Activated CD8-positive, alpha-beta memory T cell treated with anti-CD3 and anti-CD28 coated beads for 4 hours (primary cell): ENCODE results near the gene F10.
"Not testable (repeated sequence)": the region's sequence is repeated elsewhere in the genome, so short reads cannot be mapped to it uniquely, and the experiment has no call there.

Experiments used
- DNase-seq, 2 donors: peaks; one replicate each; pipeline ENCODE4 v3.0.0-alpha.2; 2020; ENCODE audit warnings: low read depth in 2 of 2

F10 gene

DNA sequence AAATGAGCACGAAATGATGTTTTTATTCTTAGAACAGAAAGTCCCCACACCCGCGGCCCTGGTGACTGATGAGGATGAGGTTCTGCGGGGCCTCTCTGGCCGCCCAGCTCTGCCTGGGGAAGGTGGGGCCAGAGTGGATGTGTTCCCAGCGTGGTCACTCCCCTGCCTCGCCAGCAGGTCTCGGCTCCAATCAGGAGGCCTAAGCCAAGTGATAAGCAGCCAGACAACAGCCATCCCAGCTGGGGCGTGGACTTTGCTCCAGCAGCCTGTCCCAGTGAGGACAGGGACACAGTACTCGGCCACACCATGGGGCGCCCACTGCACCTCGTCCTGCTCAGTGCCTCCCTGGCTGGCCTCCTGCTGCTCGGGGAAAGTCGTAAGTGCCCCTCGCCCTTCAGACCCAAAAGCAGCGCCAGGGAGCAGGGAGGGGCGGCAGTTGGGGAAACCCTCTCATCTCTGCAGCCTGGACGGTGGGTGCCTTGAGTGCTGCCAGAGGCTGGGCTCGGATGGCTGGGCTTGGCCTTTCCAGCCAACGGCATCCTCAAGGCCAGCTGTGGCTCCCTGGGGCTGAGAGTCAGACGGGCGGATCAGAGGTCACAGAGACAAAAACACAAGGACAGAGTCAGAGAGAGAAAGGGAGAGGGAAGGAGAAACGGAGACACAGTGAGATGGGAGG, at the start of gene F10:
Gene F10, plus strand, starts transcription at position 250 of the 676 bp plus-strand sequence. Its CDS starts 57 bp downstream, at position 307.
- no peak for DNase-seq

- no peak for DNase-seq
These were observed 48.7 kb upstream of the F10 start for GRCh38 chr13:113073942-113074341.

- DNase-seq: no peak
These were observed 48.2 kb upstream of the F10 start for GRCh38 chr13:113074401-113074800.

GRCh38 chr13:113074876-113075275, 47.7 kb upstream of the F10 start:
- no peak for DNase-seq

GRCh38 chr13:113075711-113076110, 46.9 kb upstream of the F10 start:
- DNase-seq: no peak

- no peak for DNase-seq
These were observed 45.8 kb upstream of the F10 start for GRCh38 chr13:113076681-113077401.

GRCh38 chr13:113077566-113077952, 45.0 kb upstream of the F10 start:
- no peak for DNase-seq

GRCh38 chr13:113077953-113078901, 44.4 kb upstream of the F10 start:
- no peak for DNase-seq

- no peak for DNase-seq
These were observed 43.5 kb upstream of the F10 start for GRCh38 chr13:113078902-113079780.

GRCh38 chr13:113079781-113080080, 42.9 kb upstream of the F10 start:
- DNase-seq: not testable (repeated sequence)

DNA sequence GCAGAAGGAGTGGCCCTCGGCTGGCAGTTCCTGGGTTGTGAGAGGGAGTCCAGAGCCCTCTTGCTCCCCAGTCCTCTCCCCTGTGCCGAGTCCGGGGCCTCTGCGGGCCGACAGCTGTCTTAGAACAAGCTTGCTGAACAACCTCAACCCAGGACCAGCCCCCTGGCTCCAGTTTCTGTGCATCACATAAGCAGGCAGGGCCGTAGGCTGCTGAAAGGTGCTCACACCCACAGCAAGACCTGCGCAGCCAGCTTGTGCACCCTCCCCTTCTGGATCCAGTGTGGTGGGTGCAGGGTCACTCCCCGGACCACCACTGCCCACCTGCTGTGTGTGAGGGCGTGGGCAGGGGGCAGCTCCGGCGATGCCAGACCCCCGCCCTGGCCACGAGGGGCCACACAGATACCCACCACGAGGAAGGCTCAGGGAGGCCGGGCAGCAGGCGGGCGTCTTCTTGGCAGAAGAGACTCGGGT, 42.2 kb upstream of the F10 start:
- no peak for DNase-seq

- DNase-seq: no peak
These were observed 41.6 kb upstream of the F10 start for GRCh38 chr13:113080901-113081521.

DNA sequence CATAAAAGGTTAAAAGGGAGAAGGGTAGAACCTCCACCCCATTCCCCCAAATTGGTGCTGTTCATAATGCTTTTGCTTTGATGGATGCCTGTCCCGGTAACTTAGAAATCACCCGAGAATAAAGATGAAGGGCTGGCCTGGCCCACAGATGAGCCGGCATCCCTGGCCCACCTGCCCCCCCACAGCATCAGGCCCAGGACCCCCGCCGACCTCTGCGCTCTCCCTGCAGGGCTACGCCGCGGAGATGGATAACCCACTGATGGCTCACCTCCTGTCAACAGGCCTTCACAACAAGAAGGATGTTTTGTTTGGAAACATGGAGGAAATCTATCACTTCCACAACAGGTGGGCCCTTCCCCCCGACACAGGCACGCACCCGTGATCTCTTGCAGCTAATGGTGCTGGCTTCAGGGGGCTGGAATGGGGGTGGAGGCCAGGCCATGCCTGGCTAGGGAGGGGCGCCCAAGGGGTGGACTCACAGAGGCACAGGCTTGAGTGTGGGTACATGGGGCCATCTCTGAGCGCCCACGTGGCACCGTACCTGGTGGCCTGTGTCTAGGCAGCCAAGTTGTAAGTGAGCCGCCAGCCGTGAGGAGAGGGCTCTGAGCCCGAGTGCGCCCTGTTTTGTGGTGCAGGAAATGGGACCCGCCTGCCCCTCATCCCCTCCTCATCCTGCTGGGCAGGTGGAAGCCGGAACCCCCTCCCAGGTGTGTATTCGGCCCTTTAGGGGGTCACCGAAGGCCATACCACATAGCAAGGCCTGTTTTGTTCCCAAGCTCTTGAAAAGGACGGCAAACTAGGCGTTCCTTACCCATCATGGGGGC, 40.2 kb upstream of the F10 start:
- DNase-seq: no peak

GRCh38 chr13:113083022-113083373, 39.6 kb upstream of the F10 start:
- DNase-seq: no peak

- no peak for DNase-seq
These were observed 39.1 kb upstream of the F10 start for GRCh38 chr13:113083402-113084061.

DNA sequence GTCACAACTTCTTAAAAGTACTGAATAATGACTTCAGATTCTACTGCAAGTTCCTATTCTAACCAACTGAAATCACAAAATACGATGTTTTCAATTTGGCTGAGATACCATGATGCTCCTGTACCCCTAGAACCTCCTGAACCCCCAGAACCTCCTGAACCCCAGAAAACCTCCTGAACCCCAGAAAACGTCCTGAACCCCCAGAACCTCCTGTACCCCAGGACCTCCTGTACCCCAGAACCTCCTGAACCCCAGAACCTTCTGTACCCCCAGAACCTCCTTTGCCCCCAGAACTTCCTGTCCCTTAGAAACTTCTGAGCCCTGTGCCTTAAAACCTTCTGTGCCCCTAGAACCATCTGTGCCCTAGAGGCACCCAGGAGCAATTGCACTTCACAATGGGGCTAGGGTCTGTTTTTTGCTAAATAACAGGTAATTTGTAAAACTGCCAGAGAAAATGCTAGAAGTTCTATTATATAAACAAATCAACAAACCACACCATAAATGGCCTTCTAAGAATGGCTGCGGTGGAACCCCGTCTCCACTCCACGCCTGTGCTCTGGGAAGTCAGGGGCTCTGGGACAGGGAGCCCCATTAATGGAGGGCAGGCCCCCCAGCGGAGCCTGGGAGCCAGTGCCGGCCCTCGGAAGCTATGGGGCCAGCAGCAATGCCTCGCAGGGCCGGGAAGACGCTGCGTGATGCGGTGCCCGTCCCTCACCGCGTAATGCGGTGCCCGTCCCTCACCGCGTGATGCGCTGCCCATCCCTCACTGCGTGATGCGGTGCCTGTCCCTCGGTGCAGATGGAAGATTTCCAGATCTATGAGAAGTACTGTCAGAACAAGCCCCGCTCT, 38.3 kb upstream of the F10 start:
- no peak for DNase-seq

DNA sequence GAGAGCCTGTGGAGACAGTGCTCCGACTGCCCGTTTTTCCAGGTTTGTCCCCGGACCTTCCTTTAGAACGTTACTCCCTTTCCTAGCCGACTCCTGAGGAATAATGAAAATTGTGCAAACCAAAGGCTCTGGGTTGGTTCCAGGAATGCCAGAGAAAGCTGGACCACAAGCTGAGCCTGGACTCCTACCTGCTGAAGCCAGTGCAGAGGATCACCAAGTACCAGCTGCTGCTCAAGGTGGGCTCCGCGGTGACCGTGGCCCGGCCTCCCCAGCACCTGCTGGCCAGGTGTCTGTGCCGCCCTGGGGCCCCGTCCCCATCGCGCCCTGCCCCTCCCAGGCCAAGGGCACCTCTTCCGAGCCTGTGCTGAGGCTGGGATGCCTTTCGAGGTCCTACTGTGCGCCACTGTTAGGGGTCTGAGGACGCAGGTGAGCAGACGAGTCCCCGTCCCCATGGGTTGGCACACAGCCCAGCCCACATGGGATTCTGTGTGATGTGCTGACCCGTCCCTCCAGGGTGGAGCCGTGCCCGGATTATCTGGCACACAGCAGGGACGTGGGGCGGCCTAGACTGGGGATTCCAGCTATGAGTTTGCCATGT, 37.6 kb upstream of the F10 start:
- no peak for DNase-seq

DNA sequence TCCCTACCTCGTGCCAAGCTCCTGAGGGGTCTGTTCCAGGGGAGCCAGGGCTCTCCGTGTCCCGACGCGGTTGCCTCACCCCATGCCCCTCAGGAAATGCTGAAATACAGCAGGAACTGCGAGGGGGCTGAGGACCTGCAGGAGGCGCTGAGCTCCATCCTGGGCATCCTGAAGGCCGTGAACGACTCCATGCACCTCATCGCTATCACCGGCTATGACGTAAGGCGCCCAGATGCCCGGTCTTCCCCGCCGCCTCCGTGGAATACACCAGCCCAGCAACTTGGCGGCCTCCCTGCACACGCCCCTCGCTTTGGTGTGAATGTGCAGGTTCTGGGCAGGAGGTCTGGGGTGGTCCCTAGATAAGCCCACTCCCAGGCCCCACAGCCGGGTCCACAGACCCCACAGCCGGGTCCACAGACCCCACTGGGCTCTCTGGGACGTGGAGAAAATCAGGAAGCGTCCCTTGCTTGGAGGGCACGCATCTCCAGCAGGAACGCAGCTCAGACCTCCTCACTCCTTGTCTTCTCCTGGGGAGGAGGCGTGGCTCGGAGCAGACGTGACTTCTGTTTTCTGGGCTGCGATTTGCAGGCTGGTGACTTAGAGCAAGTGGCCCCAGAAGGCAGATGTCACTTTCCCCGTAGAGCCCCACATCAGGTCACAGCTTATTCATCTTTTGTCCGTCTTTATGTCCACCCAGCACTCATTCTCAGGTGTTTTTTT, 36.4 kb upstream of the F10 start:
- DNase-seq: no peak
